Measurements from ENCODE around the gene SMIM45.

- TF ChIP-seq, protein P1, sequence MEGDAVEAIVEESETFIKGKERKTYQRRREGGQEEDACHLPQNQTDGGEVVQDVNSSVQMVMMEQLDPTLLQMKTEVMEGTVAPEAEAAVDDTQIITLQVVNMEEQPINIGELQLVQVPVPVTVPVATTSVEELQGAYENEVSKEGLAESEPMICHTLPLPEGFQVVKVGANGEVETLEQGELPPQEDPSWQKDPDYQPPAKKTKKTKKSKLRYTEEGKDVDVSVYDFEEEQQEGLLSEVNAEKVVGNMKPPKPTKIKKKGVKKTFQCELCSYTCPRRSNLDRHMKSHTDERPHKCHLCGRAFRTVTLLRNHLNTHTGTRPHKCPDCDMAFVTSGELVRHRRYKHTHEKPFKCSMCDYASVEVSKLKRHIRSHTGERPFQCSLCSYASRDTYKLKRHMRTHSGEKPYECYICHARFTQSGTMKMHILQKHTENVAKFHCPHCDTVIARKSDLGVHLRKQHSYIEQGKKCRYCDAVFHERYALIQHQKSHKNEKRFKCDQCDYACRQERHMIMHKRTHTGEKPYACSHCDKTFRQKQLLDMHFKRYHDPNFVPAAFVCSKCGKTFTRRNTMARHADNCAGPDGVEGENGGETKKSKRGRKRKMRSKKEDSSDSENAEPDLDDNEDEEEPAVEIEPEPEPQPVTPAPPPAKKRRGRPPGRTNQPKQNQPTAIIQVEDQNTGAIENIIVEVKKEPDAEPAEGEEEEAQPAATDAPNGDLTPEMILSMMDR (IDR thresholded peaks at IDR 0.05), result no peak
- no peak for TF ChIP-seq POLR2A (IDR thresholded peaks at IDR 0.05)
Measured at GRCh38 chr22:41935509-41935908, 16.4 kb upstream of the SMIM45 start.

Measured in prostate gland (tissue), 2 donors.